GM18511 (cell line): ENCODE measurements around the gene SMAP1.
A peak's percentile ranks its signal among the peaks of the same experiment; 100 is the strongest.

Experiments used
- ATAC-seq: cut with Tn5 transposase; IDR thresholded peaks from one replicate; pipeline ENCODE4 v1.9.1; 2021; ENCODE audit warnings: mild to moderate bottlenecking, moderate library complexity; ENCODE audit not compliant: unreplicated experiment

The SMAP1 gene

DNA sequence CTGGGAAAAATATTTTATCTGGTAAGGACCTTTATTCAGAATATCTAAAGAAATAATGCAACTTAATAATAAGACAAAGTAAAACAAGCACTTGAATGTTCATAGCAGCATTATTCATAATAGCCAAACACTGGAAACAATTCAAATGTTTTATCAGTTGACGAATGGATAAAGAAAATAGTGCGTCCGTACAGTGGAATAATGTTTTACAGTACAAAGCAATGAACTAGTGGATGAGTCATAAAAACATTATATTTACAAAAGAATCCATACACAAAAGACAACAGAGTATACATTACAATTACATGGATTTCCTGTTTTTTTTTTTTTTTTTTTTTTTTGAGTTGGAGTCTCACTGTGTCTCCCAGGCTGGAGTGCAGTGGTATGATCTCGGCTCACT, 12.7 kb downstream of the SMAP1 start:
- ATAC-seq: no peak

DNA sequence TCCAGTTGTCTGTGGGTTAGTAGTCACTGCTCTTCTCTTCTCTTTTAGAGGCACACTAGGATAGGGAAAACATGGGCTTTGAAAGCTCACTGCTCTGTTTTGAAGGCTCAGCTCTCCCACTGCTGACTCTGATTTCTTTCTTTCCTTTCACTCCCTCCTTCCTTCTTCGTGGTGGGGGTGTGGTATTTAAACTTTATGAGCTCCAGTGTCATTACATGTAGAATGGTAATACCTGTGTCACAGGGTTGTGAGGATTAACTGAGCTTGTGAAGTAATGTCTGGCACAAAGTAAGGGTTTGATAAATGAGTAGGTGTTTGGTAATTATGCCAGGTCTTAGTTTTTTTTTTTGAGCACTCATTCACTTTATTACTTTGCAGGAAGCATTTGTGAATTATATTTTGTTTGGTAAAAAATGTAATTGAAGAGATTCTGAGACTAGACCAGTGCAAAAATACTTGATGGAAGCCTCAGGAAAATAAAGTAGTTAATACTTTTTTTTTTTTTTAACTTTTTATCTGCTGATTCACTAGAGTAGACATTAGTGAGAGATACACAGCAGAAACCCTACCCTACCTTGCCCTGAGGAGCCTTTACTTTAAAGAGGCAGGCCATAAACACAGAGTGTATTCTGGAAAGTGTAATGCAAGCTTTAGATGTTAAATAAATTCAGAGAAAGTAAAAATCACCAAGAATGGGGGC, 17.3 kb downstream of the SMAP1 start:
- ATAC-seq: no peak

- ATAC-seq: no peak
Observed at GRCh38 chr6:70685494-70686180, 18.0 kb downstream of the SMAP1 start.

- no peak for ATAC-seq
Observed at GRCh38 chr6:70686548-70687133, 19.0 kb downstream of the SMAP1 start.

- no peak for ATAC-seq
Observed at GRCh38 chr6:70693887-70694286, 26.2 kb downstream of the SMAP1 start.

- ATAC-seq: no peak
Observed at GRCh38 chr6:70694371-70694770, 26.7 kb downstream of the SMAP1 start.

- ATAC-seq: no peak
Observed at GRCh38 chr6:70700922-70701876, 33.5 kb downstream of the SMAP1 start.

DNA sequence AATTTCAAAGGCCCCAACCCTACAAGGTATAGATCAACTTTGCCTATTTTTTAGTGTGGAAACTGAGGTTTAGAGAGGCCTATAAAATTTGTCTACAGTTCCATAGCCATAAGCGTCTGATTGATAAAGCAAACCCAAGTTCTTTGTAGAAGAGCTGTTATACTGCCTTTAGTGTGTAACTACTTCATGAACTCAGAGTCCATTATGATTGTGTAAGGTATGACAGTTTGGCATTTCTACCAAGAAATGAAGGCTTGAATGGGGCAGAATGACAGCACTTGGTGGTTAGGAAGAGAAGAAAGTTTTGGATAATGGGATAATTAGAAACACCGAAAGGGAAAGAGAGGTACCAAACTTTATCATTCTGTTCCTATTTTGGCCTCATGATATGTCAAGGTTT, 38.1 kb downstream of the SMAP1 start:
- no peak for ATAC-seq

- ATAC-seq: no peak
Observed at GRCh38 chr6:70706491-70707123, 38.9 kb downstream of the SMAP1 start.

- no peak for ATAC-seq
Observed at GRCh38 chr6:70707893-70708292, 40.2 kb downstream of the SMAP1 start.

DNA sequence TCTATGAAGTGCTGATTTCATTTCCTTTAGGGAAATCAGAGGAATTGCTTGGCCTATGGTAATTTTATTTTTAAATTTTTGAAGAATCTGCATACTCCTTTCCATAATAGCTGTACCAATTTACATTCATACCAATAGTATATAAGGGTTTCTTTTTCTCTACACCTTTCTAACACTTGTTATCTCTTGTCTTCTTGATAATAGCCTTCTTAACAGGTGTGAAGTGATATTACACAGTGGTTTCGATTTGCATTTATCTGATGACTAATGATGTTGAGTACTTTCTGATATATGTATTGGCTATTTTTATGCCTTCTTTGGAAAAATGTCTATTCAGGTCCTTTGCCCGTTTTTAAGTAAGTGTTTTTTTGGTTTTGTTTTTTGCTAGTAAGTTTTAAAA, 40.8 kb downstream of the SMAP1 start:
- peak; percentile 58 for ATAC-seq

DNA sequence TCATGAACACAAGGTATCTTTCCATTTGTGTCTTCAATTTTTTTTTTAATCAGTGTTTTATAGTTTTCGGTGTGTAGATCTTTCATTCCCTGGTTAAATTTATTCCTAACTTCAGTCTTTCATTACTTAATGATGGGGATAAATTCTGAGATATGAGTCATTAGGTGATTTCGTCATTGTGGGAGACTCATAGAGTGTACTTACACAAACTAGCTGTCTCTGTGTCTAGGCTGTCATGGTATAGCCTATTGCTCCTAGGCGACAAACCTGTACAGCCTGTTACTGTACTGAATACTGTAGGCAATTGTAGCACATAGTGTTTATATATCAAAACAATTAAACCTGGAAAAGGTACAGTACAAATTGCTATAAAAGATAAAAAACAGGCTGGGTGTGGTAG, 42.1 kb downstream of the SMAP1 start:
- no peak for ATAC-seq

DNA sequence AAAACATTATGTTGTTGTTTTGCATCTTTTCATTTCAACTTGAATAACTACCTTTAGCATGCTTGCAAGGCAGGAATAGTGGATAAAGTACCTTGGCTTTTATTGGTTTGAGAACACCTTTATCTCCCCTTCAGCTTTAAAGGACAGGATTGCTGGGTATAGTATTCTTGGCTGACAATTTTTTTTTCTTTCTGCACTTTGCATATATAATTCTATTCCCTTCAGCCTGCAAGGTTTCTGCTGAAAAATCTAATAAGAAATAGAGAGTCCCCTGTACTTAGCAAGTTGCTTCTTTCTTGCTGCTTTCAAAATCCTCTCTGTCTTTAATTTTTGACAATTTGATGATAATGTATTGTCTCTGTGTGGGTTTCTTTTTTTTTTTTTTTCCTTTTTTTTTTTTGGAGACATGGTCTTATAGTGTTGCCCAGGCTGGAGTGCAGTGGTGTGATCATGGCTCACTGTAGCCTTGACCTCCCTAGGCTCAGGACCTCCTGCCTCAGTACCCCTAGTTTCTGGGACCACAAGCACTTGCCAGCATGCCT, 47.1 kb downstream of the SMAP1 start:
- ATAC-seq: no peak

DNA sequence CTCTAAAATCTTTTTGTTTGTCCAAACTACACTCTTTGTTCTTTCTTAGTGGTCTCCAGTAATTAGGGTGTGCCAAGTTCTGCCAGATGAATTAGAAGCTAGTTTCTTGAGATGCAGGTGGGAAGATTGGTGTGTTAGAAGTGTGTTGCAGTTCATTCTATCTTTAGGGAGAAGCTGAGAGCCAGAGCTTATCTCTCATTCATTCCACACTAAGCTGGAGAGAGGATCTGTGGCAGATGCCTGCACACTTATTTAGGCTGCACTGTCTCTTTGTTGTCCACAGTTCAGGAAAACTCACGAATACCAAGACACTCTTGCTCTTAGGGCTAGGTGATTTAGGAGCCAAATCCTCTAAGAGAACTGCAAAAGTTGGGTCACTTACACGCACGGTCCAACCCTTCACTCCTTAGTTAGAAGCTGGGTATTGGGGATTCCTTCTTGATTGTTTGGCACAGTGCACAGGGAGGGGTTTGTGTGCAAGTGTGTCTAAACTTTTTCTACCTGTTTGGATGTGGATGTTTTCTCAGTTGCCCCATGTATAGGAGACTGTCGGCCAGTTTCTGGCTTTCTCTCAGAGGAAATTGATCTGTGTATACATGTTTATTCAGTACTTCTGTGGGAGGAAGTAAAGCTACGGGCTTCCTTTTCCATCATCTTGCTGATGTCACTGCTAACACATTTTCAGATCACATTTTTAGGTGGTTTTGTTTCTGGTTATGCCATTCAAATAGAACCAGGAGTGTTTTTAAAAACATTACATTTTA, 49.5 kb downstream of the SMAP1 start:
- ATAC-seq: peak; percentile 53

DNA sequence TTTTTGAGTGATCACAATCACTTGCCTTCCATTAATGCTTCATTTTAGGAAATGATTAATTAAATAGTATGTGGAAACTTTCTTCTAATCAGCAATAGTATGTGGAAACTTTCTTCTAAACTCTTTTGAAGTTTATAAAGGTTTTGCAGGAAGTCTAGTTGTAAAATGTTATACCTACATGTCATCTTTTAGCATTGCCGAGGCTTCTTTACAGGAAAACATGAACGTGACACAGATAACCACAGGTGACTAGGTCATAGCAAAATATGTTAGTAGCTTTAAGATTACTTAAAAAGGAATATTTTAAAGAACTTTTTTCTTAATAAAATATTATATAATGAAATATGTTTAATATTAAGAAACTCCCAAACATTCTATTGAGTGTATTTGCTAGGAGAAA, 56.8 kb downstream of the SMAP1 start:
- ATAC-seq: no peak

GRCh38 chr6:70725817-70726415, 58.2 kb downstream of the SMAP1 start:
- ATAC-seq: no peak

DNA sequence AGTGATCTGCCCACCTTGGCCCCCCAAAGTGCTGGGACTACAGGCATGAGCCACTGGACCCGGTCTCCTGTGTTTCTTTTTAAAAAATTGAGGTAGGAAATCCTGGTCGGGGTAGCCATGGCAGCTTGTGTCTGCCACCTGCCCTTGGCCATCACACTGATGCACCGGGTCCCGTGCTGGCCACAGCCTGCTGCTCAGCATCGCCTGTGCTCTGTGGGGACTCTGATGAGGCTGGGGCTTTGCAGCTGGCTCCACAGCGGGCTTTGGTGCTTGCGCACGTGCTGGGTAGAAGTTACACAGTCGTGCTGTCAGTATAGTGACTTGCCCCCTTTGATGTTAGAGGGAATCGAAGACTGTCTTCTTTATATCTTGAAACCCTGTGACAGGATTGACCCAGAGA, 66.7 kb downstream of the SMAP1 start:
- ATAC-seq: no peak

DNA sequence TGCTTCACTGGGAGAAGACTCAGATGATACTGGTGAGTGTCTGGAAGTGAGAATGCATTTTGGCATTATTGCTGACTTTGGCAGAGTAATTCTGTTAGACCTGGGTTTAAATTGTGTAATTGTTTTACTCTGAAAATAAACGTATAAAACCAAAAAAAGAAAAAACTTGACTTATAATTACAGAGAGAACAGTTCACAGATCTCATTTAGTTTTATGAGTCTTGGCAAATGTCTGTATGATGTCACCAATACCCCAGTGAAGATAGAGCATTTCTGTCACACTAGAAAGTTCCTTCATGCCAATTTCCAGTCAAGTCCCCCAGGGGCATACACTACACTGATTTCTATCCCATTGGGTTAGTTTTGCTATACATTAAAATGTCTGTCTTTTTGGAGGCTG, 67.3 kb downstream of the SMAP1 start:
- ATAC-seq: no peak

- ATAC-seq: no peak
Observed at GRCh38 chr6:70735513-70735912, 67.8 kb downstream of the SMAP1 start.
